GDM1 (cell line): ENCODE results near the gene STAC.
"Not testable (repeated sequence)": the region's sequence is repeated elsewhere in the genome, so short reads cannot be mapped to it uniquely, and the experiment has no call there.

Source experiments
- DNase-seq: peaks from one replicate; lab custom pipeline; 2025; lab: John Stamatoyannopoulos, UW

Gene STAC

DNA sequence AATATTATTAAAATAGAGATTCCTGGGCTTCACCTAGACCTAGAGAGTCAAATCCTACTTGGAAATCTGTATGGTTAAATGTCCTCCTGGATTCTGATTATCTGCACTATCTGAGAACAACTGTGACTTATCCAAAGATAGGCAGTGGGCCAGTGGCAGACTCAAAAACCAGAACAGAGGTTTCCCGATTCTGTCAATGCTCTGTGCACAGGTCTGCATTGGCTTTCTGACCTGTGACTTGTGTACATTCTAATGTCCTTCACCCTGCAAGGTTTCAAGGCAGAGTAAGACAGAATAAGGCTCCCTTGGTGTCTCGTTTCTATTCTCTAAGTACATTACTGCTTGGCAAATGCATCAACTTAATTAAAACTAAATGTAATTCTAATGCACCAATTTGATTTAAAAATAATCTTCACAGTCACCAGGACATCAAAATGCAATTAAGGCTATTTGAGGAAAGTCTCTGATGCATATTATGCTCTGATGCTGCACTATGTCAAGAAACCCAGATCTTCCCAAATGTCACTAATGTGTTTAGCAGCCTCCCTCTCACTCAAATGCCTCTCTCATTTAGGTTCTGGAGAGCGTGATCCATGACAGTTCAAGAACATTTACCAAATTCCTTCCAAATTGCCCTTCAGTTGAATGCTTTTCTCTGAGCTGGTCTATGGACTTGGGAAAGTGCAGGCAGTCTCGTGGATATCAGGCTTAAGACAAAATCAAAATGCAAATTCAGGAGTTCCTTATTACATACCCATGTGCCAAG lies 140.1 kb downstream of the STAC start:
- DNase-seq: no peak

DNA sequence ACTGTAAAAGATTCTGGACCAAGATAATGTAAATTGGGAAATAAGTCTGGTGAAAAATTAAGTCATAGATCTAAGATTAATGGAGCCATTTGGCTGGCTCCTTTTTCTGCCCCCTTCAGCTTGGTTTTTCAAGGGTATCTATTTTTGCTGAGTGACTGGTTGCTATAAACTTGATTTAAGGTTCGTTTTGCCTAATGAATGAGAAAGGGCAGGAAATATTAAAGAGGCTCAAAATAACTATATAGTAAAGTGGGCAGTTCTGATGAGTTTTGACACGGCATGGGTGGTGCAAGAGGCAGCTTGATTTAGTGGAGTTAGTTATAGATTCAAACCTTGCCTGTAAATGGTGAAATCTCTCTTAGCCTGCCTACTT lies 140.7 kb downstream of the STAC start:
- no peak for DNase-seq

DNA sequence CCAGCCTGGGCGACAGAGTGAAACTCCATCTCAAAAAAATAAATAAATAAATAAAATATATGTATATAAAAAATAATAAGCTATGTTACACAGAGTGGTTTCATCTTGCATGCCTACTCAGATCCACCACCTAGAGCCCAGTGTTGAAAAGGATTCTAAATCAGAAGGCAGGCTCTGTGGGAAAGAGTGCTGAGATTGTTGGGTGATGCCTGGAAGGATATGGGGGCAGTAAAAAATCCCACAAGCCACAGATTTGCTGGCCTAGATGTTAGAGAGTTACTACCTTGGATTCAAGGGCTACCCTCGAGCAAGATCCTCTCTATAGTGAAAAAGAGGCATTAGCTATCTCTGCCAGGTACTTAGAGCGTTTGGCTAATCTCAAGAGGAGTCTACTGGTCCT lies 144.3 kb downstream of the STAC start:
- no peak for DNase-seq

DNA sequence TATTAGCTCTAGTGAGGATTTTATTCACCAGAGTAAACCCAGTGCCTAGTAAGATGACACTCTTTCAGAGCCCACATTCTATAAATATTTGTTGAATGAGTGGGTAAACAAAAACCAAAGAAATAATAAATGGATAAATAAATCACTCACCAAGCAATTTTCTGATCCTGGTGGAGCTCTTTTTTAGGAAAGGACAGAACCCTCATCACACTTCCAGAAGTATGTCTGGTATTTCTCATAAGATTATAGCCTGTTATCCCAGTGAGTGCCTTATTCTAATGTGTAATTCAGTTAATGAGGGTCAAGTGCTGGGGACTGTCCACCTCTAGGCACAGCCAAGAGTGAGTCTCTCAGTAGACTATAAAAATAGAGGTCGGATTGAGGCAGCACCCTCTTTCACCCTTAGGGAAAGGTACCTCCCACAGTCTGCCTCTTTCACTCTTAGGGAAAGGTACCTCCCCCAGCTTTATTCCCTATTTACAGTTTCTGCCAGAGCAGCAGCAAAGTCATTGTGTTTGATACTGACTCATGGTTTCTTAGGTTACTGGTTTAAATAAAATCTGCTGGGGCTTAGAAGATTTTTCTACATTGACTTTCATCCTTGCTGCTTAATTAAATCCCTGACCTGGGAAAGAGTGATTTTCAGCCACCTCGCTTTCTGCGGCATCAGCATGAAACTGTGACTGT lies 145.0 kb downstream of the STAC start:
- DNase-seq: no peak

DNA sequence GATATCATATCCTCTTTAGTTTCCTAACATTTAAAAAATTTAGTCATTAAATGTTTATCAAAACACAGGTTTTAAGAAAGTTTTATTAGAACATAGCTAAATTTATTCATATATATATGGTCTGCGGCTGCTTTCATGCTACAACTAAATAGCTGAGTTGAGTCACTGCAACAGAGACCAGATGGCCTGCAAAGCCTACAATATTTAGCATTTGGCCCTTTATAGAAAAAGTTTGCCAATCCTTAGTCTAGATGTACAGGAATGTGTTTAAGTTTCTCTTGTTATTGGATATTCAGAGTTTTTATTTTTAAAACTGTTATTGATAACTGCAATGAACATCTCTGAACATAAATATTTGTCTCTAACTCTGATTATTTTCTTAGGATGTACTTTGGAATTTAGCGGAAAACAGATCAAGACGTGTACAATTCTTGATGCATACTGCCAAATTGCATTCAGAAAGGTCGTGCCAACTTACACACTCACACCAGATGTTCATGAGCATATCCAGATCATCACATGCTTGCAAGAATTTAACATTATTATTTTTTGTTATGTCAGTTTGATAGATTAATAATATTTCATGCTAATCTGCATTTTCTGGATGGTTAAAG lies 157.9 kb downstream of the STAC start:
- DNase-seq: no peak

DNA sequence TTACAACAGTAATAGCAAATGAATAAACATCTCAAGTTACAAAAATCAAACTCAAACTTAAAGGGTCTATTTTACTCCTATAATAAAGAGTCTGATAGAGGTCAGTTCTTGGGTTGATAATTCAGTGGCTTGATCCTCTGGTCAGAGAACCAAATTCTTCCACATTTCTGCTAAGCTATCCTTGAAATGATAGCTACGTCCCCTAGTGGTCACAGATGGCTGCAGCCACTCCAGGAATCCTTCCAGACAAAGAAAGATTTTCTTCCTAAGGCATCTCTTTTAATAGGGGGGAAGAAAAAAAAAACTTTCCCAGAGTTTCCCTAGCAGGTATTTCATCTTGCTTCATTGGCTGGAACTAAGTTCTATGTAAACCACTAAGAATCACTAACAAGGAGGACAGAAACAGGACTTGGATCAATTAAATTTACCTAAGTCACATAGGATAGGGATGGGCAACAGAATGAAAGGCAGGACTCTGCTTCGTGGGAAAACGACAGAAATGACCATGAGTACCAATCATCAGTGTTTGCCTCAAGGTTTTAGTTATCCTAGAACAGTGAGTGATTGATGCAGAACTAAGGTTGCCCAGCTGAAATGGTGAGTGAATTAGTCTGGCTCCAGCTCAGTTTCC lies 160.7 kb downstream of the STAC start:
- DNase-seq: no peak

DNA sequence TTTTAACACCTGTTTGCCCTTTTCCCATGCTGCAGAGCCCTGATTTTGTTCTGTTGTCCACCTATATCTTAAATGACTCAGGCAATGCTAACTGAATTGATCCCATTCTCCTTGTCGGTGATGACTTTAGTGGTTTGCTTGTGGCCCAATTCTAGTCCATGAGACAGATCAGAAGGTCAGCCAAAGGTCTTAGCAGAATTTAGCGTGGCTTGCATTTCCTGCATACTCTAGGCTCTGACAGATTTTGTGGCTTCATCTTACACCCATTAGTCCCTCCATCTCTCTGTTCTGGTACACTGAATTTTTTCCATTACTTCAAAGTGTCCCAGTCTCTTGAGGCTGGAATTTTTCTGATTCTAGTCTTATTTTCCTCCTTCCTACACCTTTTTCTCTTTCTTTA lies 161.9 kb downstream of the STAC start:
- no peak for DNase-seq

DNA sequence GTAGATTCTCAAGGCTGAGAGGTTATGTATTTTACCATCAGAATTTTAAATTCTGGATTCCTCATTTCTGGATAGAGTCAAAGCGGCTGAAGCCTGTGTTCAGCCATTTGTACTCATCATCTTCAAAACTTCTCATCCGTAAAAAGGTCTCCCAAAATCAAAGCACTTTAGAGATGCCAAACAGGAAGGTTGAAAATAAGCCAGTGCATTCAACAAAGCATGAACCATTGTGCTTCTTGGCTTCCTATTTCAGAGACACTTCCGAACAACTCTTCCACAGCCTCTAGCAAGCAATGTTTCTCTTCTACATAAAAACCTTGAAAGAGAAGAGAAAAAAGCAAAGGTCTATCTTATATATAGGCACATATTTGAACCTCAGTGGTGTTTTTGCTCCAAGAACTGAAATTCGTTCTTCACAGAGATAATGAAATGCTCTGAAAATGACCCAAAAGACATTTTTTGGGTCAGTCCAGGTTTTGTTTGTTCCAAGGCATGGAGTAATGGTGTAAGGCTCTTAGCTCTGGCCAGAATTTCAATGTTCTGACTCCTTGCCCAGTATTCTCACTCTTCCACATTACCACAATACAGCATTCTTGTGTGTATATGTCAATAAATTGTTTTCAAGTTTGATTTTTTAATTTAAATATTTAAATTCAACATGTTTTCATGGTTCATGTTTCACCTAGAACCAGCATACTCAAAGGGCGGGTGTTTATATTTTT lies 163.1 kb downstream of the STAC start:
- no peak for DNase-seq

DNA sequence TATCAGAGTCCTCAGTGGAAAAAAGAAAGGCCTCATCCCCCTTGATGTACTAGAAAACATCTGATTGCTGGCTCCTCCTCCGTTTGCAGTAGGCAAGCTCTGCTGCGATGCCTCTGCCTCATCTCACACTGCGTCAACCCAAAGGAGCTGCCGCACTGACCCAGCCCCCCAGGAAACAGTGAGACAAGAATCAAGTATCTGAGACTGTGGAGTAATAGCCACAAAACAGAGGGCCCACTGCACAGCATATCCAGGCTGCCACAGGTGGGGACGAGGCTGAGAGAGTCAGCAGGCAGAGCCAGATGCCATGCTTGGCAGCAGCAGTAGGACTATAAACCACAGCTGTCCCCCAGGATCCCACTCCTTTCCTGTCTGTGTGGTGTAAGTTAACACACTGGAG lies 165.9 kb downstream of the STAC start:
- no peak for DNase-seq

DNA sequence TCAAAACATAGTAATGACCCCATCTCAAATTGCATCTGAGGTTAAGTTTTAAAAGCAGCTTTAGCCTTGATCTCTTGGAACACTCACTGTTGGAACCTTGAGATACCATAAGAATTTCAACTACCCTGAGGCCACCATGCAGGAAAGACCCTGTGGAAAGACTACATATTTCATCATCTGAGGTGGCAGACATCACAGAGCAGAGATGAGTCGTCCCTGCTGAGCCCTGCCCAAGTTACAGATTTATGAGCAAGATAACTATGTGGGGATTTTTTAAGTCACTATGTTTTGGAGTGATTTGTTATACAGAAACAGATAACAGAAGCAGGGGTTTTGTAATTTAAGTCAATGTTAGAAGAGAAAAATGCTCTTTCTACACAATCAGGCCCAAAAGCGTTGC lies 168.4 kb downstream of the STAC start:
- no peak for DNase-seq

DNA sequence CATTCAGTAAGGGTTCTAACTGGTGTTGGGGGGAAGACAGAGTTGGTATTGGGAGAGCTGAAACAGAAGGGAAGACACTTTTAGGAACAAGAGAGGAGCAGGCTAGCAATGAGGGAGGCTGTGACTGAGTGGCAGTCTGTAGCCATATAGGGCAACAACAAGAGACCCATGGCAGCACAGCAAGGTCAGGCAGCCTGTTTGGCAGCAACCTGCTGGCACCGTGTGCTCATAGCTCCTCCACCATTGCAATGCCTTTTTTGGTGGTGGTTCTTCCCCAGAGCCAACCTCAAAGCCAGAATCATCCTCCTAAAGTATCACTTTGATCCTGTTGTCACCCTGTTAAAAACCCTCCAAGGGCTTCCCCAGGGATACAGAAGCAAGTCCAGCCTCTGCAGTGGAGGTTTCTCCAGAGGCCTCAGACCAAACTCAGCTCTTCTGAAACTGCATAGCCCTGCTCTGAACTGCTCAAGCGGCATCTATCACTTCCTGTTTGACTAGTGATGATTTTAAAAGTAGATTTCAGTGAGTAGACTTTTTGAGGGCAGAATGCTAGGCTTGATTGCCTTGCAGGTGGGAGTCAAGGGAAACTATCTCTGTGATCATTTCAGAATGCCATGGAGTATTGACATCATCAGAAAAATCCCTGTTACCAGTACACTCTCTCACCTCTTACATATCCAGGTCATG lies 176.9 kb downstream of the STAC start:
- DNase-seq: no peak

DNA sequence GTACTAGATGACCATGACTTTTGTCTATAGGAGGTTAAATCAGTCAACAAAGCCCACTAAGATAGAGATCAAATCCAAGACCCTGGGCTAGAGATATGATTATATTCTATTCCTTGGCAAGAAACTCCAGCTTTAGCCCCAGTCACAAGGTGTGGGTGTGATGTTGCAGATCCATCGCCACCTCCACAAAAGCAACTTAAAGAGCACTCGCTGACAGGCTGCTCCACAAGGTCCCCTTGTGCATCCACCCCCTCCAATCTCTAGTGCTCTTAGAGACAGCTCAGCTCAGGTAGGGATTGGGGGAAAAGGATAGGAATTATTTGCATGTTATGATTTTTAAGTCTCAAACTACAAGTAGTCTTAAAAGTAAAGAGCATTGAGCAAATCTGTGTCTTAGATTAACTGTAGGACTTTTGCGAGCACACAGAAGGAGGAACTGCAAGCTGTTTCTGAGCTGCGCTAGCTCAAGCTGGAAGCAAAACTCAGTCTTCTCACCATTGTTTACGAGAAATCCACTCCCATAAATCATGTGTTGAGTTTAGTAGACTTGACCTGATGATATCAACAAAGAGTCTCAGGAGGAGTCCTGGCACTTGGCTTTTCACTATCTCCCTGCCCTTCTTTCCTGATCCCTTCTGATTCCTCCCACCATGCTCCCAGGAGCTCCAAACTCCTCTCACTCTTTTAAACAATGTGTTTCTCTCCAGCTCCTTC lies 177.6 kb downstream of the STAC start:
- DNase-seq: no peak

DNA sequence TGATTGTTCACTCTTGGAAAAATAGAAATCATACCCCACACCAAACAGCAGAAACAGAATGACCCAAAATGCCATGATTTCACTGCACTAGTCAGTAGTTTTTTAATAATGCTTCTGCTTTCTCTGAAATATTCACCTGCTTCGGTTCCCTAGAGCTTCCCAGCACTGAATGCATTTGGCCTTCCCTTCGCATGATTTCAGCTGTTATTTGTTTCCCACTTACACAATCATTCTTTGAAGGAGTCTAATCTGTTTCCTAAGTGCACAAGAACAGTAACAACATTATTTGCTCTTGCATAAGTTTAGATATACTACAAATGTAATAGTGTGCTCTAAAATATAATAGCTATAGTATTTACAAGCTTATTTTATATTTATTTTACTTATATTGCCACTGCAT lies 178.7 kb downstream of the STAC start:
- no peak for DNase-seq

DNA sequence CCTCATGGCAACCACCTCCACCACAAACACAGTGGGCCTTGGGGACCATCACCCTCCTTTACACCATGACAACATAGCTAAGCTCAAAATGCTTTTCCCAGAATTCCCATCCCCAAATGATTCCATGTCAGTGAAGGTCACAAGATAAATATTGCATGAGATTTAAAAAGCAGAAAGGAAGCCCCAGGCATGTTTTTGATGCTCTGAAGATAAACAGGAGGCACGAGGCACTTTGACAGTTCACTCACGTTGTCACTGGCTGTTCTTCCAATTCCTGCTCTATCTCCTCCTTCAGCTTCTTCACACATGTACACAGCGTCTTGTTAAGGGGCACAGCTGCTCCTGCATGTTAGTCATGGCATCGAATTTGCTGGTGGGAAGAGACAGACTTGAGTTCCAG lies 180.4 kb downstream of the STAC start:
- no peak for DNase-seq

DNA sequence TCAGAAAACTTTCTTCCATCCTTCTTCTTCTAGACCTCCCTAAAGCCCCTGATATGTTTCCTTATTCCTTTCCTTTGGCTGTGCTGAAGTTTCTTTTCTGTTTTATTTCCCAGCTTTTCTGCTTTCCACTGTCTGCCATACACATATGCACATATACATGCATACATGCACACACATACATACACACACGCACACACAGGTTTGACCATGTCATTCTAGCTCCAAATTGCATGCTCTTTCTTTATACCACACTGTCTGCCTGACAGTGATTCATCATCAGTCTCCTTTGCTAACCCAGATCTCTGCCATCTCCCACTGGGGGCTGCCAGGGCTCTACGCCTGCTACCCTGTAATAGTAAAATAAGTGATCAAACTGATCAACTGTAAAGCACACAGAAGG lies 181.3 kb downstream of the STAC start:
- no peak for DNase-seq

DNA sequence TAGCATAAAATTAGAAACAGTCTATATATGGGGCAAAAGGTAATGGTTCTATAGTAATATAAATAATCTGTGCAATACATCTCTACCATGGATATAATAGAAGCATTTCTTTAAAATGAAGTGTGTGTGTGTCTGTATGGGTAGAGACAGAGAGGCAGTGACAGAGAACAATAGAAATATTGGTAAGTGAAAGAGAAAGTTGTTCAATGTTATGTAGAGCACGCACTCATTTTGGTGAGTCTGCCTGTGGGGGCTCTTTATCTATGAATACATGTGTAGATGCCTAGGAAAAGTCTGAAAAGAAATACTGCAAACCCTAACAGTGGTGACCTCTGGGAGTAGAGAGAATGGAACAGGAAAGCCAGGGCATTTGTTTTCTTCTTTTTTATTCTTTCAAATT lies 182.6 kb downstream of the STAC start:
- no peak for DNase-seq

DNA sequence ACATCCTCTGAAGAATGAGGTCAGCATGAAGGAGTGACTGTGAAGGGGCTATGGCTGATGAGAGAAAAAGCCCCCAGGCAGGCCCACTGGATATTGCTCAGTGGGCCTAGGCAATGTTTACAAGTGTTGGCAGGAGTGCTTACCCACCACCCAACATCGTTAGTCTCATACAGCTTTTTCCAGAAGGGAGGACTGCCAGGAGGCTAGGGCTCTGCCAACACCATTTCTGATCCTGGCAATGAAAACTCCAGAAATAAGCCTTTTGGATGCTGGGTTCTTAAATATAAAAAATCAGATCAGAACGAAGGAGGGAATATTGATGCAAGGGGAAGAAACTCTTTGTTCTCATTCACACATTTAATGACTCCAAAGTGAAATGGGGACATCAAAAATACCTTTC lies 194.9 kb downstream of the STAC start:
- no peak for DNase-seq

DNA sequence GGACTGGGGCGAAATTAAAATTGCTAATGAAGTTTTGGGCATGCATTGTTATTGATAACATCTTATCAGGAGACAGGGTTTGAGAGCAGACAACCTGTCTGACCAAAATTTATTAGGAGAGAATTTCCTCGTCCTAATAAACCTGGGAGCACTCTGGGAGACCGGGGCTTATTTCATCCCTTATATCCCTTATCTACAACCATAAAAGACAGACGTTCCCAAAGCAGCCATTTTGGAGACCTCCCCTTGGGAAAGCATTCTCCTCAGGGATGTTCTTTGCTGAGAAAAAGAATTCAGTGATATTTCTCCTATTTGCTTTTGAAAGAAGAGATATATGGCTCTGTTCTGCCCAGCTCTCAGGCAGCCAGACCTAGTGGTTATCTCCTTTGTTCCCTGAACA lies 198.1 kb downstream of the STAC start:
- not testable (repeated sequence) for DNase-seq

DNA sequence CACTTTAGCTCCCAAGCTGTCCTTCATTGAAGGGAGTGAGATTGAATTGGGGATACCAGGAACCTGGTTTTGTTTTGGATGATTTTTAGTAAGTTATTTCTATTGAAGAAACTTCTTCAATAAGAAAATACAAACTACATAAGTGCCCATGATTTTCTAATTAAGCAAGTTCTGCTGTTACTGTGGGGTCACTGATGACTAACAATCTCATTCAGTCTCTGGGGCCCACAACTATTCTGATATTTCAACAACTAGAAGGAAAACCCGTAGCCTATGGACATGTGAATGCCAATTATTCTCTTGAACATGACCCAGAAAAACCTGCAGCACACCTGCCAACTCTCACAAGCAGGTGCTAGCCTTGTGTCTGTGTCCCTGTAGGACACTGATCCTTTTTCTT lies 199.4 kb downstream of the STAC start:
- DNase-seq: no peak

DNA sequence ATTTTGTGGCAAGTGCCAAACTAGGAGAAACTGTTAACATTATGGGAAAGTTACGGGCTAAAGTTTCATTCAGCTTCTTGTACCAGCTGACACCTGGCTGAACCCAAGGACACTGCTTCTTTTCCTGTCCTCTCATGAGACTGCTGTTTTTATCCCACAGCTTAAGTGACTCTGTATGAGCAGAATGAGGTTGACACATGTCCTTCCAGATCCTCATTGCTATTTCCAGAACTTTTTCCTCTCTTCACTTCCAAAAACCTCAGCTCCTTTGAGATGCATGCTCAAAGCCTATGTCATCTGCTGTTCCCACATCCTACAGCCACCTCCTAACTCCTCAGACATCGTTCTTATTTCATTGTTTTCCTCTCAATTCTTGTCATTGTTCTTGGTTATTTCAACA lies 200.4 kb downstream of the STAC start:
- no peak for DNase-seq

DNA sequence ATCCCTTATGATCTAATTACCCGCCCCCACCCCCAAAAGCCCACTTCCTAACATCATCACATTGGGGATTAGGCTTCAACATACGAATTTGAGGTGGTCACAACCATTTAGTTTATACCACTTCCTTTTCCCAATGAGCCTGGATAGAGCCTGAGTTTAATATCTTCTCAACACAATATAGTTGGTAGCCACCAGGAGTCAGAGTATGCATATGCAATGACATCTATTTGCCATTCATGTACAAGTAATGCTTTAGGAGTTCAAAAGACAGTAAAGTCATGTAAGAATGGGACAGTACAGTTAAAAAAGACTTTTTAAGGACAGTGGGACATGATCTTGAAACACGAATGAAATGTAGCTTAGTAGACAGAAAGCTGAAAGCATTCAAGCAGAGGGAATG lies 211.7 kb downstream of the STAC start:
- no peak for DNase-seq
